Gastroesophageal sphincter (tissue), 4 donors: ENCODE data around the gene GLCCI1. TPM values are rescaled to one million over a fixed set of nuclear protein-coding genes. Genes with fewer than 3 reads are reported as not detected.

Source experiments
- ATAC-seq: fragments of 150-250 bp; one replicate; pipeline ENCODE4 v1.9.1; 2016; ENCODE audit warnings: mild to moderate bottlenecking, moderate library complexity
- H3K27ac ChIP-seq, 4 donors: fragments of 200-600 bp; sonication (generic) in 3 of 4; 1 replicate in 3 of 4; 2 replicates in 1 of 4; pipeline ENCODE4 v1.5.1; 2016 to 2019
- H3K27me3 ChIP-seq: fragments of 200-600 bp; sonication (generic); one replicate; pipeline ENCODE4 v1.5.1; 2019
- H3K36me3 ChIP-seq, 2 donors: fragments of 200-600 bp; sonication (generic); one replicate each; pipeline ENCODE4 v1.5.1; 2019; ENCODE audit warnings: control low read depth in 1 of 2
- H3K4me1 ChIP-seq, 3 donors: fragments of 200-600 bp; sonication (generic); 1 replicate in 2 of 3; 2 replicates in 1 of 3; pipeline ENCODE4 v1.5.1; 2016 to 2019; ENCODE audit warnings: control low read depth in 2 of 3
- H3K4me3 ChIP-seq, 2 donors: fragments of 200-600 bp; sonication (generic); one replicate each; pipeline ENCODE4 v1.5.1; 2019; ENCODE audit warnings: mild to moderate bottlenecking in 1 of 2, moderate library complexity in 1 of 2
- H3K9me3 ChIP-seq, 3 donors: fragments of 200-600 bp; sonication (generic); one replicate each; pipeline ENCODE4 v1.5.1; 2017 to 2019; ENCODE audit warnings: control low read depth in 2 of 3
- EP300 ChIP-seq: sonication (generic); formaldehyde crosslinking; IDR thresholded peaks from one replicate; pipeline ENCODE4 v1.6.1; 2017; ENCODE audit warnings: antibody characterized with exemption, mild to moderate bottlenecking
- POLR2A ChIP-seq, 2 donors: fragments of 450-650 bp; IDR thresholded peaks; one replicate each; pipeline ENCODE4 v1.6.1; 2017; ENCODE audit warnings: antibody characterized with exemption in 2 of 2, mild to moderate bottlenecking in 2 of 2, moderate library complexity in 1 of 2
- POLR2AphosphoS5 ChIP-seq: sonication (generic); formaldehyde crosslinking; IDR thresholded peaks from one replicate; pipeline ENCODE4 v1.6.1; 2017; ENCODE audit warnings: antibody characterized with exemption
- WGBS, 2 donors: methylation state at CpG; one replicate each; pipeline ENCODE4 v1.1.5; 2018; ENCODE audit warnings: low coverage in 1 of 2; 5-methylcytosine and 5-hydroxymethylcytosine counted together
- total RNA-seq, 4 donors: library from RNA; depleted of rRNA; stranded (reverse); fragments of >200 nt; gene quantifications; one replicate each; pipeline ENCODE4 v1.1.0, GENCODE V29; 2016
- TF ChIP-seq, protein P1 (sequence below), 4 experiments: fragments of 200-600 bp in 2 of 4; fragments of 450-650 bp in 2 of 4; sonication (generic) in 1 of 4; IDR thresholded peaks; one replicate each; pipeline ENCODE4 v1.5.1; 2017 to 2019; ENCODE audit warnings: antibody characterized with exemption in 4 of 4, mild to moderate bottlenecking in 2 of 4, moderate library complexity in 2 of 4

Gene GLCCI1
- total RNA-seq, result 10 to 100 TPM in 1 of 4 donors, 1 to 10 TPM in 3; 2.8 to 16.7 (median 5.2) TPM

- Histone ChIP-seq H3K27me3 (no peaks in the 10 kb centered on the region), H3K4me1 (peaks cover 0 to 24% (median 0%) of the 10 kb centered on the region in 3 donors), H3K27ac (peak within 1 kb of the TSS; percentile 74 to 99 (median 93)), H3K9me3 (no peaks in the 10 kb centered on the region), H3K4me3 (peak within 1 kb of the TSS; percentile 90 to 94), H3K36me3 (no peaks in the 10 kb centered on the region)
- 0% methylated on average over 5 of the region's 77 CpGs; no CpG with 5 or more reads in 1 of the 2 donors for WGBS, 2 donors
- ATAC-seq, result peak; percentile 99
- TF ChIP-seq POLR2AphosphoS5, result peak; percentile 47
- no peak for TF ChIP-seq EP300
- TF ChIP-seq, protein P1, sequence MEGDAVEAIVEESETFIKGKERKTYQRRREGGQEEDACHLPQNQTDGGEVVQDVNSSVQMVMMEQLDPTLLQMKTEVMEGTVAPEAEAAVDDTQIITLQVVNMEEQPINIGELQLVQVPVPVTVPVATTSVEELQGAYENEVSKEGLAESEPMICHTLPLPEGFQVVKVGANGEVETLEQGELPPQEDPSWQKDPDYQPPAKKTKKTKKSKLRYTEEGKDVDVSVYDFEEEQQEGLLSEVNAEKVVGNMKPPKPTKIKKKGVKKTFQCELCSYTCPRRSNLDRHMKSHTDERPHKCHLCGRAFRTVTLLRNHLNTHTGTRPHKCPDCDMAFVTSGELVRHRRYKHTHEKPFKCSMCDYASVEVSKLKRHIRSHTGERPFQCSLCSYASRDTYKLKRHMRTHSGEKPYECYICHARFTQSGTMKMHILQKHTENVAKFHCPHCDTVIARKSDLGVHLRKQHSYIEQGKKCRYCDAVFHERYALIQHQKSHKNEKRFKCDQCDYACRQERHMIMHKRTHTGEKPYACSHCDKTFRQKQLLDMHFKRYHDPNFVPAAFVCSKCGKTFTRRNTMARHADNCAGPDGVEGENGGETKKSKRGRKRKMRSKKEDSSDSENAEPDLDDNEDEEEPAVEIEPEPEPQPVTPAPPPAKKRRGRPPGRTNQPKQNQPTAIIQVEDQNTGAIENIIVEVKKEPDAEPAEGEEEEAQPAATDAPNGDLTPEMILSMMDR (IDR thresholded peaks at IDR 0.05), result no peak
- TF ChIP-seq POLR2A (IDR thresholded peaks at IDR 0.05), result peak; percentile 65 to 66
Measured at GRCh38 chr7:7968544-7969305, at the start of gene GLCCI1. GLCCI1 (plus strand) TSS chr7:7968796; CDS start chr7:7969351, 555 bp downstream.

- TF ChIP-seq POLR2AphosphoS5 (no peak), POLR2A (IDR thresholded peaks at IDR 0.05) (no peak), EP300 (no peak)
- TF ChIP-seq, protein P1 (IDR thresholded peaks at IDR 0.05), result no peak
- WGBS, 2 donors, result 55 to 63% methylated on average over 2 of the region's 2 CpGs
- Histone ChIP-seq H3K27ac (no peak overlapping the region), H3K9me3 (no peaks in the 10 kb centered on the region), H3K36me3 (no peaks in the 10 kb centered on the region), H3K4me1 (no peaks in the 10 kb centered on the region), H3K4me3 (no peak overlapping the region), H3K27me3 (no peaks in the 10 kb centered on the region)
- ATAC-seq, result no peak
Measured at GRCh38 chr7:7919449-7919945, 49.1 kb upstream of the GLCCI1 start.

DNA sequence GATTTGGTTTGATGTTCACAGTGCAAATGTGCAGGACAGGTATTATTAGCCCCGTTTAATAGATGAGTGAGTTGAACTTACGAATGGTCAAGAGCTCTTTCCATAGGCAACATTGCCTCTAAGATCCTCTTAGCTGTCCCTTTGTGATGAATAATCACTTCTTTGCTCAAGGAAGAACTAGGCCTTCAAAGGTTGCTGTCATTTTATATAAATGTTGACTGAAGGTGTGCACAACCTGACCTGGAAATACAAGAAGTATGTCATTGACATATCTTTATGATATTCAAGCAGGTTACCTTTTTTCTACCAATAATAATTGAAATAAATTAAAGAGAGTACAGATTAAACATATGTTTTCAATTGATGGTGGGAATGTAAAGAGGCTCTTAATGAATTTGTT lies 48.5 kb upstream of the GLCCI1 start:
- H3K4me3 ChIP-seq, result no peak overlapping the region
- TF ChIP-seq POLR2AphosphoS5 (no peak), POLR2A (IDR thresholded peaks at IDR 0.05) (no peak), EP300 (no peak)
- TF ChIP-seq, protein P1 (IDR thresholded peaks at IDR 0.05), result no peak
- no peaks in the 10 kb centered on the region for H3K4me1 ChIP-seq
- H3K27ac ChIP-seq, result no peak overlapping the region
- H3K9me3 ChIP-seq, result no peaks in the 10 kb centered on the region
- ATAC-seq, result no peak
- WGBS, 2 donors, result 50 to 62% methylated on average over 2 of the region's 2 CpGs
- H3K36me3 ChIP-seq, result no peaks in the 10 kb centered on the region
- no peaks in the 10 kb centered on the region for H3K27me3 ChIP-seq

DNA sequence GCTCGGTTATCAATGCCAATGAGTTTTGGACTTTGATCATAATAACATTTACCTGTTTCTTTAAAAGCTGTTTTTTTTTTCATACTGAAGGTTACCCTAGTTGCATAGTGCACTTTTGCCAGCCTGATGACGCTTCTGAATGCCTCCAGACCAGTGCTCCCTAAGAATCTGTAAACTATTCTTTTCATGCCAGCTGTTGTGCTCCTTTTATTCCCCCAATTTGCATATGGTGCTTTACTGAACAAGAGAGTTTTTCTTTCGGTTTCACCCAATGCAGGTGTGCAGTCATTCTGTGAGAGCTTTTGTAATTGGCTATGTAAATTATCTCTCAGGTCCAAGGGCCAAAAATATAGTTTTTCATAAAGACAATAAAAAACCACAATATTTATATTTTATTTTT lies 48.1 kb upstream of the GLCCI1 start:
- no peaks in the 10 kb centered on the region for H3K27me3 ChIP-seq
- ATAC-seq, result no peak
- H3K27ac ChIP-seq, result no peak overlapping the region
- no peaks in the 10 kb centered on the region for H3K4me1 ChIP-seq
- no peak overlapping the region for H3K4me3 ChIP-seq
- WGBS, 2 donors, result 80 to 95% methylated on average over 3 of the region's 3 CpGs
- no peaks in the 10 kb centered on the region for H3K36me3 ChIP-seq
- H3K9me3 ChIP-seq, result no peaks in the 10 kb centered on the region
- TF ChIP-seq POLR2AphosphoS5 (no peak), POLR2A (IDR thresholded peaks at IDR 0.05) (no peak), EP300 (no peak)
- TF ChIP-seq, protein P1 (IDR thresholded peaks at IDR 0.05), result no peak

DNA sequence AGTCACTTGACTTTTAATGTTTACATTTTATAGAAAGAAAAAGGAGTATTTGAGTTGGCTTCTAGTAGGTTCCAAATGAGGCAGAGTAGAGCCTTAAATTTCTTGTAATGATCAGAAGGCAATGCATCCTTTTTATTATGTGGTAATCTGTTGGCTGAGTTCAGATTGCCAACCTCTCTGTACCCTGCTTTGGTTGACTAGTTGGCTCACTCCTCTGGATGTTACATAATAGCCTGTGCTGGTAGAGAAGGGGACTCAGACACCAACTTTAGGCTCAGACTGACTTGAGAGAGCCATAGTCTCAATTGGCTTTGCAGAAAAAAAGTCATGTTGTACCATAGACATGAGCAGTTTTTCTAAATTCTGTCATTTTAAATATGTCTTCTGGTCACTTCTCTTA lies 46.8 kb upstream of the GLCCI1 start:
- no peak for ATAC-seq
- no peak for TF ChIP-seq POLR2AphosphoS5
- TF ChIP-seq, protein P1 (IDR thresholded peaks at IDR 0.05), result no peak
- TF ChIP-seq POLR2A (IDR thresholded peaks at IDR 0.05), result no peak
- no peak for TF ChIP-seq EP300

More for the DNA sequence above, 46.8 kb upstream of the GLCCI1 start:
- no peaks in the 10 kb centered on the region for H3K9me3 ChIP-seq
- H3K4me1 ChIP-seq, result no peaks in the 10 kb centered on the region
- H3K27me3 ChIP-seq, result no peaks in the 10 kb centered on the region
- H3K36me3 ChIP-seq, result no peaks in the 10 kb centered on the region
- H3K4me3 ChIP-seq, result no peak overlapping the region
- no peak overlapping the region for H3K27ac ChIP-seq
